HG02973 (cell line): Measurements from ENCODE around the gene C22orf31.
"Not testable (repeated sequence)": the region's sequence is repeated elsewhere in the genome, so short reads cannot be mapped to it uniquely, and the experiment has no call there.

Experiments used
- ATAC-seq: cut with Tn5 transposase; IDR thresholded peaks from one replicate; pipeline ENCODE4 v1.9.1; 2021; ENCODE audit warnings: moderate library complexity; ENCODE audit not compliant: unreplicated experiment

C22orf31 gene

GRCh38 chr22:29061773-29062172 lies at the start of gene C22orf31:
TSS of gene C22orf31 (minus strand) at chr22:29061831. CDS start at chr22:29061792, 39 bp downstream.
- no peak for ATAC-seq

- ATAC-seq: no peak
Measured at GRCh38 chr22:29110946-29111345, 49.3 kb upstream of the C22orf31 start.

- no peak for ATAC-seq
Measured at GRCh38 chr22:29109822-29110221, 48.2 kb upstream of the C22orf31 start.

- ATAC-seq: no peak
Measured at GRCh38 chr22:29108137-29108536, 46.5 kb upstream of the C22orf31 start.

GRCh38 chr22:29106839-29107238 lies 45.2 kb upstream of the C22orf31 start:
- no peak for ATAC-seq

- no peak for ATAC-seq
Measured at GRCh38 chr22:29105468-29105867, 43.8 kb upstream of the C22orf31 start.

- ATAC-seq: no peak
Measured at GRCh38 chr22:29103121-29103520, 41.5 kb upstream of the C22orf31 start.

- ATAC-seq: no peak
Measured at GRCh38 chr22:29102300-29102699, 40.7 kb upstream of the C22orf31 start.

- no peak for ATAC-seq
Measured at GRCh38 chr22:29098296-29098695, 36.7 kb upstream of the C22orf31 start.

- no peak for ATAC-seq
Measured at GRCh38 chr22:29096736-29097669, 35.4 kb upstream of the C22orf31 start.

GRCh38 chr22:29095459-29095858 lies 33.8 kb upstream of the C22orf31 start:
- no peak for ATAC-seq

GRCh38 chr22:29093501-29094300 lies 32.1 kb upstream of the C22orf31 start:
- ATAC-seq: no peak

- ATAC-seq: no peak
Measured at GRCh38 chr22:29093030-29093429, 31.4 kb upstream of the C22orf31 start.

- no peak for ATAC-seq
Measured at GRCh38 chr22:29092243-29092642, 30.6 kb upstream of the C22orf31 start.

- no peak for ATAC-seq
Measured at GRCh38 chr22:29090039-29090438, 28.4 kb upstream of the C22orf31 start.

- ATAC-seq: no peak
Measured at GRCh38 chr22:29089507-29089906, 27.9 kb upstream of the C22orf31 start.

GRCh38 chr22:29088809-29089208 lies 27.2 kb upstream of the C22orf31 start:
- ATAC-seq: no peak

- ATAC-seq: no peak
Measured at GRCh38 chr22:29087012-29087411, 25.4 kb upstream of the C22orf31 start.

GRCh38 chr22:29083933-29084591 lies 22.4 kb upstream of the C22orf31 start:
- no peak for ATAC-seq

- ATAC-seq: not testable (repeated sequence)
Measured at GRCh38 chr22:29083576-29083932, 21.9 kb upstream of the C22orf31 start.

- no peak for ATAC-seq
Measured at GRCh38 chr22:29082826-29083545, 21.4 kb upstream of the C22orf31 start.
